K562 (cell line): ENCODE data around the gene CEMIP. TPM values are rescaled to one million over a fixed set of nuclear protein-coding genes. Genes with fewer than 3 reads are reported as not detected.
A peak's percentile ranks its signal among the peaks of the same experiment; 100 is the strongest.

Source experiments
- ATAC-seq: fragments of 200-7000 bp; cut with Tn5 transposase; 3 replicates; pipeline ENCODE4 v1.9.1; 2020; ENCODE audit warnings: moderate library complexity
- BruUV-seq: library from RNA; stranded (reverse); fragments of 400-500 nt; replicated peaks from 2 replicates; lab custom pipeline; 2021; lab: Mats Ljungman, UMichigan
- CTCF ChIA-PET: fragments of 300-600 bp; formaldehyde crosslinking; extraction: SDS; loops from one replicate; lab custom pipeline; 2021; ENCODE audit warnings: low intra/inter-chr PET ratio; lab: Yijun Ruan, JAX
- POLR2A ChIA-PET: fragments of 300-600, 350-650 bp; sonication (Branson Sonifier 250); formaldehyde crosslinking; extraction: SDS; loops from one replicate; lab custom pipeline; 2021; ENCODE audit warnings: antibody characterized with exemption, inconsistent platforms; lab: Yijun Ruan, JAX
- DNase-seq, 4 experiments: peaks; one replicate each; pipeline versions ENCODE4 v3.0.0 to v3.0.0-alpha.2; 2011 to 2018; ENCODE audit warnings: low spot score in 3 of 4, mixed read lengths in 3 of 4; ENCODE audit errors: extremely low read depth in 1 of 4
- FAIRE-seq: peaks from 2 replicates; lab custom pipeline; 2011; peaks lifted over from hg19 to GRCh38; lab: Jason Lieb, UNC
- H2AFZ ChIP-seq: 2 replicates; pipeline ENCODE4 v1.6.0; 2011; ENCODE audit warnings: low read depth, low read length, control low read depth, inconsistent platforms
- H3K27ac ChIP-seq: fragments of 200-600 bp; 3 replicates; pipeline ENCODE4 v1.8.0; 2011; ENCODE audit warnings: low read depth, mild to moderate bottlenecking, control low read depth, inconsistent platforms, low read length, moderate library complexity, mixed read lengths; ENCODE audit errors: extremely low read depth
- H3K27me3 ChIP-seq, 2 experiments: fragments of 300-600 bp in 1 of 2; 2 replicates in 1 of 2; 3 replicates in 1 of 2; pipeline versions ENCODE4 v1.6.0 to v1.8.0; 2011; ENCODE audit warnings: inconsistent platforms in 2 of 2, low read length in 2 of 2, mild to moderate bottlenecking in 1 of 2, mixed read lengths in 1 of 2, moderate library complexity in 1 of 2; ENCODE audit not compliant: control insufficient read depth in 2 of 2, insufficient read depth in 2 of 2
- H3K36me3 ChIP-seq: fragments of 300-600 bp; 3 replicates; pipeline ENCODE4 v1.8.0; 2011; ENCODE audit warnings: mild to moderate bottlenecking, low read length, inconsistent platforms; ENCODE audit not compliant: control insufficient read depth, insufficient read depth
- H3K4me1 ChIP-seq, 2 experiments: fragments of 200-600 bp in 1 of 2; replicated peaks in 1 of 2; 2 replicates in 1 of 2; 3 replicates in 1 of 2; pipeline versions ENCODE4 v1.5.1 to v1.8.0; 2011; ENCODE audit warnings: inconsistent platforms in 2 of 2, low read length in 2 of 2, mild to moderate bottlenecking in 1 of 2, mixed read lengths in 1 of 2, moderate library complexity in 1 of 2; ENCODE audit not compliant: control insufficient read depth in 2 of 2, insufficient read depth in 2 of 2
- H3K4me2 ChIP-seq: 2 replicates; pipeline ENCODE4 v1.6.1; 2011; ENCODE audit warnings: low read length, control low read depth, inconsistent platforms, mixed read lengths; ENCODE audit not compliant: insufficient read depth
- H3K4me3 ChIP-seq: fragments of 200-600 bp; sonication (generic), shearing (Covaris generic); 2 replicates; pipeline ENCODE4 v1.5.1; 2016; ENCODE audit warnings: control low read depth, inconsistent platforms
- H3K79me2 ChIP-seq: fragments of 200-600 bp; 3 replicates; pipeline ENCODE4 v1.8.0; 2011; ENCODE audit warnings: low read length, inconsistent platforms; ENCODE audit not compliant: control insufficient read depth, insufficient read depth
- H3K9ac ChIP-seq, 2 experiments: 2 replicates each; pipeline versions ENCODE4 v1.6.0 to v1.6.1; 2011; ENCODE audit warnings: low read depth in 2 of 2, low read length in 2 of 2, control low read depth in 1 of 2, inconsistent platforms in 1 of 2, mild to moderate bottlenecking in 1 of 2, mixed read lengths in 1 of 2; ENCODE audit not compliant: insufficient read depth in 1 of 2
- H3K9me1 ChIP-seq: one replicate; pipeline ENCODE4 v1.6.0; 2011; ENCODE audit warnings: inconsistent platforms, mild to moderate bottlenecking, low read length, moderate library complexity; ENCODE audit not compliant: control insufficient read depth, insufficient read depth
- H3K9me3 ChIP-seq: replicated peaks from 2 replicates; pipeline ENCODE4 v1.5.1; 2011; ENCODE audit warnings: low read depth, low read length, inconsistent platforms; ENCODE audit not compliant: control insufficient read depth, insufficient read depth
- H4K20me1 ChIP-seq: replicated peaks from 2 replicates; pipeline ENCODE4 v1.6.1; 2011; ENCODE audit warnings: low read length, inconsistent platforms, mixed read lengths; ENCODE audit not compliant: control insufficient read depth, insufficient read depth
- KLF13 ChIP-seq: fragments of 450-650 bp; IDR thresholded peaks from 2 replicates; pipeline ENCODE4 v1.6.1; 2016; ENCODE audit warnings: missing genetic modification characterization, low read depth, mild to moderate bottlenecking, missing compliant biosample characterization, moderate library complexity, borderline replicate concordance
- NR4A1 ChIP-seq, 2 experiments: fragments of 250-450 bp in 1 of 2; fragments of 450-650 bp in 1 of 2; sonication (Bioruptor Pico) in 1 of 2; IDR thresholded peaks; 2 replicates each; pipeline versions ENCODE4 v1.4.0 to v1.6.1; 2016 to 2020; ENCODE audit warnings: mild to moderate bottlenecking in 2 of 2, missing compliant biosample characterization in 1 of 2, missing genetic modification characterization in 1 of 2, moderate library complexity in 1 of 2
- POLR2AphosphoS5 ChIP-seq: IDR thresholded peaks from 2 replicates; pipeline ENCODE4 v1.6.1; 2011; ENCODE audit warnings: mild to moderate bottlenecking, low read depth, low read length, moderate library complexity; ENCODE audit not compliant: control insufficient read depth, insufficient read depth
- SRSF7 ChIP-seq: fragments of 200-400 bp; formaldehyde crosslinking; optimal IDR thresholded peaks from 2 replicates; pipeline ENCODE3; 2017; ENCODE audit warnings: mild to moderate bottlenecking, low read depth, low read length
- ZBTB8A ChIP-seq: fragments of 450-650 bp; IDR thresholded peaks from 2 replicates; pipeline ENCODE4 v1.6.1; 2018; ENCODE audit warnings: mild to moderate bottlenecking, moderate library complexity; ENCODE audit not compliant: partially characterized antibody
- ZNF318 ChIP-seq, 2 experiments: fragments of 450-650 bp; IDR thresholded peaks; 2 replicates each; pipeline ENCODE4 v1.6.1; 2016; ENCODE audit warnings: mild to moderate bottlenecking in 2 of 2, borderline replicate concordance in 1 of 2, low read depth in 1 of 2, moderate library complexity in 1 of 2
- ZNF592 ChIP-seq: fragments of 450-650 bp; IDR thresholded peaks from 2 replicates; pipeline ENCODE4 v1.6.1; 2017; ENCODE audit warnings: antibody characterized with exemption, mild to moderate bottlenecking
- WGBS: fragments of 100-300 bp; shearing (Covaris generic); methylation state at CpG from one replicate; pipeline ENCODE4 v1.1.6; 2016; ENCODE audit warnings: low coverage, mixed read lengths; ENCODE audit not compliant: insufficient coverage; ENCODE audit errors: missing lambda C conversion rate; 5-methylcytosine and 5-hydroxymethylcytosine counted together
- in situ Hi-C: fragments of 300-500 bp; cut with MboI; formaldehyde crosslinking; loops from 4 replicates; pipeline ENCODE4 v1.15.0; 2018; ENCODE audit warnings: inconsistent platforms, mixed read lengths
- intact Hi-C: fragments of 100-400 bp; cut with micrococcal nuclease; formaldehyde crosslinking; loops from 2 replicates; pipeline ENCODE4 v1.14.2; 2022
- polyA plus RNA-seq, 8 experiments: library from polyadenylated mRNA; depleted of rRNA in 4 of 8; stranded (reverse) in 5 of 8; unstranded in 3 of 8; fragments of >200 nt; fragmentation: Nextera tagmentation in 2 of 8; fragmentation: Illumina TruSeq in 1 of 8; extraction: Ambion mirVana in 2 of 8; extraction: Trizol in 1 of 8; gene quantifications; 2 replicates each; pipeline versions ENCODE4 v1.2.1 to v1.2.3, GENCODE V29; 2011 to 2014; ENCODE audit warnings: inconsistent platforms in 1 of 8, missing spikeins in 1 of 8
- total RNA-seq, 7 experiments: library from RNA; depleted of rRNA in 6 of 7; stranded (reverse); fragments of >200 nt in 6 of 7; fragmentation: Illumina TruSeq in 2 of 7; extraction: Trizol in 2 of 7; gene quantifications; 2 replicates each; pipeline versions ENCODE4 v1.2.1 to v1.2.3, GENCODE V29; 2011 to 2021; ENCODE audit warnings: low replicate concordance in 1 of 7

CEMIP gene
- total and polyA plus RNA-seq, 9 of the 15 experiments (the other 6 are each of a cell fraction or from before 2014, with no cell fraction given): 0.33 TPM; not detected in 8

GRCh38 chr15:80957556-80957955, 178.4 kb downstream of the CEMIP start:
- Histone ChIP-seq H4K20me1 (no peaks in the 10 kb centered on the region), H3K4me3 (no peak overlapping the region), H3K79me2 (no peaks in the 10 kb centered on the region), H3K9ac (no peak overlapping the region), H3K36me3 (no peaks in the 10 kb centered on the region; the same call in 2 of the 3 replicates), H3K9me1 (no peaks in the 10 kb centered on the region), H3K27ac (no peak overlapping the region), H2AFZ (no peak overlapping the region), H3K4me1 (peaks cover 4 to 17% of the 10 kb centered on the region in 2 experiments; a peak in 3 of 5 replicates), H3K9me3 (no peaks in the 10 kb centered on the region), H3K27me3 (no peaks in the 10 kb centered on the region), H3K4me2 (no peak overlapping the region)
- no TSS peak for BruUV-seq
- ChIA-PET CTCF (no interaction called here), POLR2A (interaction anchor here (0.8 kb wide), 1 partner anchor 20 kb away, joined by 4 read pairs; no protein-coding TSS in a partner anchor)
- intact Hi-C loops: no loop called here
- ATAC-seq (no peak), FAIRE-seq (peak; percentile 6), DNase-seq (peak in 2 of 4 experiments; percentile 16 to 23)
- in situ Hi-C loops: no loop called here
- WGBS: 0% methylated on average over 1 of the region's 2 CpGs
- TF ChIP-seq ZBTB8A (no peak), ZNF318 (IDR thresholded peaks at IDR 0.05; ENCODE audit: borderline replicate concordance in 1 of 2, low read depth in 1 of 2) (no peak), NR4A1 (CRISPR knock-in tag; IDR thresholded peaks at IDR 0.05) (no peak), NR4A1 (tag; IDR thresholded peaks at IDR 0.05) (no peak), SRSF7 (no peak), POLR2AphosphoS5 (no peak), KLF13 (no peak), ZNF592 (no peak)
